H9 (cell line): ENCODE results near the gene MAST4. TPM values are rescaled to one million over a fixed set of nuclear protein-coding genes. Genes with fewer than 3 reads are reported as not detected.

Experiments used
- DNase-seq: peaks from one replicate; pipeline ENCODE4 v3.0.0-alpha.2; 2017
- H2AFZ ChIP-seq: one replicate; pipeline ENCODE4 v1.6.1; 2013; ENCODE audit warnings: mild to moderate bottlenecking, low read length, control low read depth, moderate library complexity
- H2AK5ac ChIP-seq: 2 replicates; pipeline ENCODE4 v1.6.1; 2013; ENCODE audit warnings: low read length, control low read depth, mixed read lengths; ENCODE audit not compliant: insufficient read length
- H2BK120ac ChIP-seq: one replicate; pipeline ENCODE4 v1.6.1; 2013; ENCODE audit warnings: low read depth, mild to moderate bottlenecking, low read length, control low read depth, inconsistent platforms; ENCODE audit not compliant: poor library complexity, severe bottlenecking
- H2BK12ac ChIP-seq: 2 replicates; pipeline ENCODE4 v1.6.1; 2013; ENCODE audit warnings: low read length, control low read depth, mixed read lengths, low read depth; ENCODE audit not compliant: insufficient read length
- H2BK15ac ChIP-seq: 2 replicates; pipeline ENCODE4 v1.6.1; 2013; ENCODE audit warnings: low read depth, low read length, control low read depth
- H2BK20ac ChIP-seq: one replicate; pipeline ENCODE4 v1.6.1; 2013; ENCODE audit warnings: low read depth, mild to moderate bottlenecking, low read length, control low read depth, inconsistent platforms; ENCODE audit not compliant: poor library complexity, severe bottlenecking
- H2BK5ac ChIP-seq: 2 replicates; pipeline ENCODE4 v1.6.1; 2013; ENCODE audit warnings: low read length, control low read depth, mixed read lengths; ENCODE audit not compliant: insufficient read length
- H3K14ac ChIP-seq: 2 replicates; pipeline ENCODE4 v1.6.1; 2013; ENCODE audit warnings: low read length, control low read depth; ENCODE audit not compliant: insufficient read depth
- H3K18ac ChIP-seq: 2 replicates; pipeline ENCODE4 v1.6.1; 2013; ENCODE audit warnings: low read depth, mild to moderate bottlenecking, mixed read lengths, low read length, control low read depth; ENCODE audit not compliant: insufficient read length
- H3K23ac ChIP-seq: 2 replicates; pipeline ENCODE4 v1.6.1; 2013; ENCODE audit warnings: low read length, control low read depth, mixed read lengths, low read depth; ENCODE audit not compliant: insufficient read length
- H3K23me2 ChIP-seq: 2 replicates; pipeline ENCODE4 v1.6.1; 2013; ENCODE audit warnings: low read depth, mild to moderate bottlenecking, mixed read lengths, low read length, control low read depth; ENCODE audit not compliant: insufficient read length, poor library complexity, severe bottlenecking
- H3K27ac ChIP-seq: 2 replicates; pipeline ENCODE4 v1.5.1; 2013; ENCODE audit warnings: low read length, control low read depth, mixed read lengths, low read depth; ENCODE audit not compliant: insufficient read length
- H3K27me3 ChIP-seq: 2 replicates; pipeline ENCODE4 v1.6.1; 2013; ENCODE audit warnings: low read length, control low read depth, inconsistent platforms; ENCODE audit not compliant: insufficient read depth
- H3K4ac ChIP-seq: 2 replicates; pipeline ENCODE4 v1.6.1; 2013; ENCODE audit warnings: low read depth, mild to moderate bottlenecking, control low read depth, inconsistent platforms, low read length, moderate library complexity
- H3K4me1 ChIP-seq: 2 replicates; pipeline ENCODE4 v1.6.1; 2013; ENCODE audit warnings: low read length, control low read depth, inconsistent platforms; ENCODE audit not compliant: insufficient read depth
- H3K4me2 ChIP-seq: 2 replicates; pipeline ENCODE4 v1.6.1; 2013; ENCODE audit warnings: low read length, control low read depth, mixed read lengths; ENCODE audit not compliant: insufficient read length, insufficient read depth
- H3K56ac ChIP-seq: 2 replicates; pipeline ENCODE4 v1.6.1; 2013; ENCODE audit warnings: low read depth, mild to moderate bottlenecking, mixed read lengths, low read length, control low read depth; ENCODE audit not compliant: insufficient read length
- H3K79me1 ChIP-seq: 2 replicates; pipeline ENCODE4 v1.6.1; 2013; ENCODE audit warnings: low read depth, mild to moderate bottlenecking, moderate library complexity, low read length, control low read depth, inconsistent platforms; ENCODE audit not compliant: insufficient read depth, poor library complexity, severe bottlenecking
- H3K79me2 ChIP-seq: 2 replicates; pipeline ENCODE4 v1.6.1; 2013; ENCODE audit warnings: low read length, control low read depth, inconsistent platforms; ENCODE audit not compliant: insufficient read depth
- H3K9ac ChIP-seq: 2 replicates; pipeline ENCODE4 v1.6.1; 2013; ENCODE audit warnings: low read length, control low read depth, mixed read lengths; ENCODE audit not compliant: insufficient read length; ENCODE audit errors: extremely low read depth
- H3K9me3 ChIP-seq: one replicate; pipeline ENCODE4 v1.6.1; 2013; ENCODE audit warnings: low read depth, low read length, inconsistent platforms; ENCODE audit not compliant: control insufficient read depth
- H3T11ph ChIP-seq: one replicate; pipeline ENCODE4 v1.6.1; 2013; ENCODE audit warnings: mild to moderate bottlenecking, low read length, control low read depth, inconsistent platforms
- H4K20me1 ChIP-seq: one replicate; pipeline ENCODE4 v1.6.1; 2013; ENCODE audit not compliant: control insufficient read depth, insufficient read length, insufficient read depth
- H4K5ac ChIP-seq: 2 replicates; pipeline ENCODE4 v1.6.1; 2013; ENCODE audit warnings: low read depth, mild to moderate bottlenecking, mixed read lengths, low read length, control low read depth; ENCODE audit not compliant: insufficient read length
- H4K8ac ChIP-seq: replicated peaks from 2 replicates; pipeline ENCODE4 v1.6.1; 2013; ENCODE audit warnings: low read length, control low read depth, mixed read lengths, low read depth; ENCODE audit not compliant: insufficient read length
- H4K91ac ChIP-seq: 2 replicates; pipeline ENCODE4 v1.6.1; 2013; ENCODE audit warnings: low read depth, mild to moderate bottlenecking, moderate library complexity, mixed read lengths, low read length, control low read depth; ENCODE audit not compliant: insufficient read length
- H3K27ac Mint-ChIP-seq, 3 experiments: 2 replicates in 2 of 3; 3 replicates in 1 of 3; pipeline ENCODE4 v1.8.0; 2020 to 2021; ENCODE audit warnings: mixed read lengths in 3 of 3, mild to moderate bottlenecking in 1 of 3, moderate library complexity in 1 of 3
- H3K27me3 Mint-ChIP-seq: 2 replicates; pipeline ENCODE4 v1.8.0; 2021; ENCODE audit warnings: low read depth, mild to moderate bottlenecking, moderate library complexity, mixed read lengths
- H3K36me3 Mint-ChIP-seq, 3 experiments: 2 replicates in 2 of 3; 3 replicates in 1 of 3; pipeline ENCODE4 v1.8.0; 2020 to 2021; ENCODE audit warnings: low read depth in 3 of 3, mixed read lengths in 3 of 3; ENCODE audit not compliant: insufficient read depth in 1 of 3
- H3K4me1 Mint-ChIP-seq, 2 experiments: 2 replicates each; pipeline ENCODE4 v1.8.0; 2020; ENCODE audit warnings: mixed read lengths in 2 of 2
- H3K4me3 Mint-ChIP-seq, 2 experiments: 2 replicates in 1 of 2; 3 replicates in 1 of 2; pipeline ENCODE4 v1.8.0; 2020 to 2021; ENCODE audit warnings: mild to moderate bottlenecking in 2 of 2, mixed read lengths in 2 of 2, moderate library complexity in 1 of 2
- H3K9me3 Mint-ChIP-seq, 2 experiments: 2 replicates in 1 of 2; 3 replicates in 1 of 2; pipeline ENCODE4 v1.8.0; 2020; ENCODE audit warnings: mild to moderate bottlenecking in 2 of 2, mixed read lengths in 2 of 2, moderate library complexity in 1 of 2
- WGBS: extraction: QIAGEN DNeasy Blood & Tissue Kit; methylation state at CpG from one replicate; pipeline ENCODE4 v1.1.7; 2013; ENCODE audit warnings: missing lambda C conversion rate, low lambda C conversion rate, mixed read lengths; ENCODE audit not compliant: insufficient read length; ENCODE audit errors: extremely low coverage; 5-methylcytosine and 5-hydroxymethylcytosine counted together
- total RNA-seq: library from RNA; stranded (reverse); gene quantifications from 2 replicates; pipeline ENCODE4 v1.2.1, GENCODE V29; 2021
- TF ChIP-seq, protein P1 (sequence below): fragments of 200-600 bp; sonication (generic); conservative IDR thresholded peaks from 3 replicates; pipeline ENCODE4 v1.8.0; 2021; ENCODE audit warnings: antibody characterized with exemption, mild to moderate bottlenecking

Gene MAST4
- total RNA-seq, 1 experiment from 2014 or later = 3.7 TPM

GRCh38 chr5:67173959-67174358 lies 577.8 kb downstream of the MAST4 start:
- Mint-ChIP-seq H3K9me3 (peaks cover 7 to 8% of the 10 kb centered on the region in 2 experiments), H3K36me3 (peaks cover 0 to 10% (median 3%) of the 10 kb centered on the region in 3 experiments; a peak in 5 of 7 replicates), H3K4me3 (no peak overlapping the region), H3K27ac (no peak overlapping the region), H3K4me1 (peaks cover 8% of the 10 kb centered on the region in 2 experiments), H3K27me3 (no peaks in the 10 kb centered on the region)
- Histone ChIP-seq H3K79me1 (no peaks in the 10 kb centered on the region), H2BK20ac (no peak overlapping the region), H3K9me3 (no peaks in the 10 kb centered on the region), H3T11ph (no peak overlapping the region), H4K91ac (no peak overlapping the region), H3K56ac (no peak overlapping the region), H3K14ac (no peak overlapping the region), H3K27ac (no peak overlapping the region), H2AK5ac (no peak overlapping the region), H3K4me2 (no peak overlapping the region), H4K20me1 (no peaks in the 10 kb centered on the region), H3K79me2 (no peaks in the 10 kb centered on the region), H3K4ac (no peak overlapping the region), H3K9ac (no peak overlapping the region), H4K8ac (no peak overlapping the region), H4K5ac (no peak overlapping the region), H2BK5ac (no peak overlapping the region), H2BK12ac (no peak overlapping the region), H2BK120ac (no peak overlapping the region), H3K23ac (no peak overlapping the region), H3K27me3 (no peaks in the 10 kb centered on the region), H3K23me2 (no peaks in the 10 kb centered on the region), H2AFZ (no peak overlapping the region), H3K4me1 (no peaks in the 10 kb centered on the region), H3K18ac (no peak overlapping the region), H2BK15ac (no peak overlapping the region)
- no peak for DNase-seq
- TF ChIP-seq, protein P1, sequence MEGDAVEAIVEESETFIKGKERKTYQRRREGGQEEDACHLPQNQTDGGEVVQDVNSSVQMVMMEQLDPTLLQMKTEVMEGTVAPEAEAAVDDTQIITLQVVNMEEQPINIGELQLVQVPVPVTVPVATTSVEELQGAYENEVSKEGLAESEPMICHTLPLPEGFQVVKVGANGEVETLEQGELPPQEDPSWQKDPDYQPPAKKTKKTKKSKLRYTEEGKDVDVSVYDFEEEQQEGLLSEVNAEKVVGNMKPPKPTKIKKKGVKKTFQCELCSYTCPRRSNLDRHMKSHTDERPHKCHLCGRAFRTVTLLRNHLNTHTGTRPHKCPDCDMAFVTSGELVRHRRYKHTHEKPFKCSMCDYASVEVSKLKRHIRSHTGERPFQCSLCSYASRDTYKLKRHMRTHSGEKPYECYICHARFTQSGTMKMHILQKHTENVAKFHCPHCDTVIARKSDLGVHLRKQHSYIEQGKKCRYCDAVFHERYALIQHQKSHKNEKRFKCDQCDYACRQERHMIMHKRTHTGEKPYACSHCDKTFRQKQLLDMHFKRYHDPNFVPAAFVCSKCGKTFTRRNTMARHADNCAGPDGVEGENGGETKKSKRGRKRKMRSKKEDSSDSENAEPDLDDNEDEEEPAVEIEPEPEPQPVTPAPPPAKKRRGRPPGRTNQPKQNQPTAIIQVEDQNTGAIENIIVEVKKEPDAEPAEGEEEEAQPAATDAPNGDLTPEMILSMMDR = no peak
- no CpG with 5 or more reads among the region's 1 CpG for WGBS
